ENCODE results near the gene ANKFN1.
A peak's percentile ranks its signal among the peaks of the same experiment; 100 is the strongest.

Gene ANKFN1

GRCh38 chr17:56175299-56175955 is 22.2 kb downstream of the ANKFN1 start:
- peaks cover under 1% of the 10 kb centered on the region for H3K36me3 Mint-ChIP-seq (ENCODE audit: insufficient read depth)
- H3K4me1 Mint-ChIP-seq (ENCODE audit: low read depth in 2 of 2) = no peaks in the 10 kb centered on the region
- peaks cover 1 to 8% of the 10 kb centered on the region in 2 donors for H3K27me3 Mint-ChIP-seq
- no peak overlapping the region for H3K27ac Mint-ChIP-seq
- no peak overlapping the region for H3K4me3 Mint-ChIP-seq
- ATAC-seq (replicated peaks) (no peak), DNase-seq (no peak)
- no peaks in the 10 kb centered on the region for H3K9me3 Mint-ChIP-seq

GRCh38 chr17:56176091-56176490 is 22.8 kb downstream of the ANKFN1 start:
- H3K36me3 Mint-ChIP-seq (ENCODE audit: insufficient read depth) = peaks cover 3% of the 10 kb centered on the region

GRCh38 chr17:56177361-56177760 is 24.1 kb downstream of the ANKFN1 start:
- Mint-ChIP-seq H3K27ac (no peak overlapping the region), H3K4me3 (no peak overlapping the region), H3K9me3 (no peaks in the 10 kb centered on the region), H3K36me3 (ENCODE audit: insufficient read depth) (peaks cover 3% of the 10 kb centered on the region), H3K4me1 (ENCODE audit: low read depth in 2 of 2) (no peaks in the 10 kb centered on the region), H3K27me3 (peaks cover 0 to 8% of the 10 kb centered on the region in 2 donors)
- DNase-seq (no peak), ATAC-seq (replicated peaks) (no peak)

More at GRCh38 chr17:56176091-56176490, 22.8 kb downstream of the ANKFN1 start:
- Mint-ChIP-seq H3K27me3 (peaks cover 0 to 8% of the 10 kb centered on the region in 2 donors), H3K27ac (no peak overlapping the region), H3K4me1 (ENCODE audit: low read depth in 2 of 2) (no peaks in the 10 kb centered on the region), H3K4me3 (no peak overlapping the region), H3K9me3 (no peaks in the 10 kb centered on the region)
- DNase-seq (no peak), ATAC-seq (replicated peaks) (no peak)

- Mint-ChIP-seq H3K4me1 (ENCODE audit: low read depth in 2 of 2) (no peaks in the 10 kb centered on the region), H3K9me3 (no peaks in the 10 kb centered on the region), H3K27me3 (peaks cover 0 to 8% of the 10 kb centered on the region in 2 donors), H3K27ac (no peak overlapping the region), H3K4me3 (no peak overlapping the region), H3K36me3 (ENCODE audit: insufficient read depth) (peaks cover 3% of the 10 kb centered on the region)
- no peak for DNase-seq
- no peak for ATAC-seq (replicated peaks)
Observed at GRCh38 chr17:56178203-56178602, 24.9 kb downstream of the ANKFN1 start.

GRCh38 chr17:56182081-56182480 is 28.8 kb downstream of the ANKFN1 start:
- Mint-ChIP-seq H3K27ac (no peak overlapping the region), H3K27me3 (no peaks in the 10 kb centered on the region), H3K4me1 (ENCODE audit: low read depth in 2 of 2) (no peaks in the 10 kb centered on the region), H3K36me3 (ENCODE audit: insufficient read depth) (peaks cover 3% of the 10 kb centered on the region), H3K9me3 (no peaks in the 10 kb centered on the region), H3K4me3 (no peak overlapping the region)
- DNase-seq (no peak), ATAC-seq (replicated peaks) (no peak)

- no peaks in the 10 kb centered on the region for H3K27me3 Mint-ChIP-seq
- no peak overlapping the region for H3K4me3 Mint-ChIP-seq
- H3K27ac Mint-ChIP-seq = no peak overlapping the region
- DNase-seq (no peak), ATAC-seq (replicated peaks) (no peak)
- H3K36me3 Mint-ChIP-seq (ENCODE audit: insufficient read depth) = peaks cover 3% of the 10 kb centered on the region
- H3K4me1 Mint-ChIP-seq (ENCODE audit: low read depth in 2 of 2) = no peaks in the 10 kb centered on the region
- H3K9me3 Mint-ChIP-seq = no peaks in the 10 kb centered on the region
Observed at GRCh38 chr17:56184650-56185049, 31.4 kb downstream of the ANKFN1 start.

GRCh38 chr17:56185491-56186221 is 32.4 kb downstream of the ANKFN1 start:
- H3K4me3 Mint-ChIP-seq = no peak overlapping the region
- no peak for DNase-seq
- peaks cover under 1% of the 10 kb centered on the region for H3K36me3 Mint-ChIP-seq (ENCODE audit: insufficient read depth)
- H3K27me3 Mint-ChIP-seq = no peaks in the 10 kb centered on the region
- ATAC-seq (replicated peaks) = no peak
- no peak overlapping the region for H3K27ac Mint-ChIP-seq
- H3K4me1 Mint-ChIP-seq (ENCODE audit: low read depth in 2 of 2) = no peaks in the 10 kb centered on the region
- H3K9me3 Mint-ChIP-seq = no peaks in the 10 kb centered on the region

- H3K27me3 Mint-ChIP-seq = no peaks in the 10 kb centered on the region
- H3K36me3 Mint-ChIP-seq (ENCODE audit: insufficient read depth) = no peaks in the 10 kb centered on the region
- H3K27ac Mint-ChIP-seq = no peak overlapping the region
Observed at GRCh38 chr17:56186222-56186786, 33.0 kb downstream of the ANKFN1 start.

GRCh38 chr17:56203430-56203829 is 50.2 kb downstream of the ANKFN1 start:
- peak overlapping the region in 1 of 2 donors; percentile 5 for H3K4me3 Mint-ChIP-seq
- H3K27ac Mint-ChIP-seq = no peak overlapping the region
- no peak for ATAC-seq (replicated peaks)
- no peak for DNase-seq
- no peaks in the 10 kb centered on the region for H3K4me1 Mint-ChIP-seq (ENCODE audit: low read depth in 2 of 2)
- no peaks in the 10 kb centered on the region for H3K36me3 Mint-ChIP-seq (ENCODE audit: insufficient read depth)
- H3K27me3 Mint-ChIP-seq = no peaks in the 10 kb centered on the region
- peaks cover 0 to 4% of the 10 kb centered on the region in 2 donors for H3K9me3 Mint-ChIP-seq

More at GRCh38 chr17:56186222-56186786, 33.0 kb downstream of the ANKFN1 start:
- ATAC-seq (replicated peaks) = no peak
- H3K9me3 Mint-ChIP-seq = no peaks in the 10 kb centered on the region
- no peak for DNase-seq
- H3K4me1 Mint-ChIP-seq (ENCODE audit: low read depth in 2 of 2) = no peaks in the 10 kb centered on the region
- no peak overlapping the region for H3K4me3 Mint-ChIP-seq

- Mint-ChIP-seq H3K4me1 (ENCODE audit: low read depth in 2 of 2) (no peaks in the 10 kb centered on the region), H3K36me3 (ENCODE audit: insufficient read depth) (no peaks in the 10 kb centered on the region), H3K9me3 (no peaks in the 10 kb centered on the region), H3K4me3 (no peak overlapping the region), H3K27ac (no peak overlapping the region), H3K27me3 (no peaks in the 10 kb centered on the region)
- DNase-seq (no peak), ATAC-seq (replicated peaks) (no peak)
Observed at GRCh38 chr17:56206351-56206750, 53.1 kb downstream of the ANKFN1 start.

GRCh38 chr17:56213031-56213430 is 59.8 kb downstream of the ANKFN1 start:
- H3K27ac Mint-ChIP-seq = no peak overlapping the region
- no peaks in the 10 kb centered on the region for H3K4me1 Mint-ChIP-seq (ENCODE audit: low read depth in 2 of 2)
- ATAC-seq (replicated peaks) (no peak), DNase-seq (no peak)
- H3K4me3 Mint-ChIP-seq = no peak overlapping the region
- no peaks in the 10 kb centered on the region for H3K36me3 Mint-ChIP-seq (ENCODE audit: insufficient read depth)
- H3K27me3 Mint-ChIP-seq = peaks cover 0 to 6% of the 10 kb centered on the region in 2 donors
- H3K9me3 Mint-ChIP-seq = peaks cover 0 to 3% of the 10 kb centered on the region in 2 donors

GRCh38 chr17:56217921-56218320 is 64.6 kb downstream of the ANKFN1 start:
- no peak overlapping the region for H3K4me3 Mint-ChIP-seq
- ATAC-seq (replicated peaks) = no peak
- DNase-seq = no peak
- peaks cover 0 to 2% of the 10 kb centered on the region in 2 donors for H3K9me3 Mint-ChIP-seq
- no peaks in the 10 kb centered on the region for H3K36me3 Mint-ChIP-seq (ENCODE audit: insufficient read depth)
- peaks cover 6 to 8% of the 10 kb centered on the region in 2 donors for H3K27me3 Mint-ChIP-seq
- no peaks in the 10 kb centered on the region for H3K4me1 Mint-ChIP-seq (ENCODE audit: low read depth in 2 of 2)
- no peak overlapping the region for H3K27ac Mint-ChIP-seq

GRCh38 chr17:56222255-56222654 is 69.0 kb downstream of the ANKFN1 start:
- no peaks in the 10 kb centered on the region for H3K9me3 Mint-ChIP-seq
- no peak for ATAC-seq (replicated peaks)

GRCh38 chr17:56230660-56231059 is 77.4 kb downstream of the ANKFN1 start:
- Mint-ChIP-seq H3K36me3 (ENCODE audit: insufficient read depth) (no peaks in the 10 kb centered on the region), H3K27me3 (no peaks in the 10 kb centered on the region)

More at GRCh38 chr17:56222255-56222654, 69.0 kb downstream of the ANKFN1 start:
- no peak overlapping the region for H3K27ac Mint-ChIP-seq
- no peaks in the 10 kb centered on the region for H3K4me1 Mint-ChIP-seq (ENCODE audit: low read depth in 2 of 2)
- no peaks in the 10 kb centered on the region for H3K36me3 Mint-ChIP-seq (ENCODE audit: insufficient read depth)
- H3K4me3 Mint-ChIP-seq = no peak overlapping the region
- no peak for DNase-seq
- H3K27me3 Mint-ChIP-seq = peaks cover 0 to 8% of the 10 kb centered on the region in 2 donors

More at GRCh38 chr17:56230660-56231059, 77.4 kb downstream of the ANKFN1 start:
- no peak for ATAC-seq (replicated peaks)
- no peak for DNase-seq
- H3K9me3 Mint-ChIP-seq = no peaks in the 10 kb centered on the region
- H3K4me1 Mint-ChIP-seq (ENCODE audit: low read depth in 2 of 2) = no peaks in the 10 kb centered on the region
- H3K27ac Mint-ChIP-seq = no peak overlapping the region
- H3K4me3 Mint-ChIP-seq = no peak overlapping the region
